IMR-90 (cell line): ENCODE results near the gene SRRM3. TPM values are rescaled to one million over a fixed set of nuclear protein-coding genes. Genes with fewer than 3 reads are reported as not detected.
"Not testable (repeated sequence)": the region's sequence is repeated elsewhere in the genome, so short reads cannot be mapped to it uniquely, and the experiment has no call there.

ENCODE experiments used
- ATAC-seq: fragments of 200-7000 bp; cut with Tn5 transposase; 2 replicates; pipeline ENCODE4 v1.9.1; 2020; ENCODE audit warnings: low read depth, mild to moderate bottlenecking, moderate library complexity
- BruUV-seq: library from RNA; stranded (reverse); fragments of 400-500 nt; replicated peaks from 2 replicates; lab custom pipeline; 2021; lab: Mats Ljungman, UMichigan
- CTCF ChIA-PET: fragments of 300-600 bp; formaldehyde crosslinking; extraction: SDS; loops from one replicate; lab custom pipeline; 2021; ENCODE audit warnings: antibody characterized with exemption; lab: Yijun Ruan, JAX
- POLR2A ChIA-PET: fragments of 300-600 bp; sonication (Branson Sonifier 250); formaldehyde crosslinking; loops from one replicate; lab custom pipeline; 2022; ENCODE audit warnings: antibody characterized with exemption; ENCODE audit not compliant: unreplicated experiment; lab: Charles Lee
- DNase-seq: peaks from one replicate; pipeline ENCODE4 v3.0.0; 2013
- H2AFZ ChIP-seq: replicated peaks from 2 replicates; pipeline ENCODE3; 2013; ENCODE audit warnings: low read length, mild to moderate bottlenecking; ENCODE audit not compliant: poor library complexity
- H2AK5ac ChIP-seq: 2 replicates; pipeline ENCODE4 v1.6.1; 2013; ENCODE audit warnings: low read depth, low read length, inconsistent platforms
- H2AK9ac ChIP-seq: replicated peaks from 2 replicates; pipeline ENCODE3; 2013; ENCODE audit warnings: mild to moderate bottlenecking, low read depth, low read length, moderate library complexity; ENCODE audit not compliant: poor library complexity
- H2BK120ac ChIP-seq: 2 replicates; pipeline ENCODE4 v1.6.1; 2013; ENCODE audit warnings: low read depth, low read length, inconsistent platforms
- H2BK15ac ChIP-seq: 3 replicates; pipeline ENCODE4 v1.6.1; 2013; ENCODE audit warnings: low read depth, low read length, inconsistent platforms
- H2BK20ac ChIP-seq: 2 replicates; pipeline ENCODE4 v1.6.1; 2013; ENCODE audit warnings: low read depth, mild to moderate bottlenecking, inconsistent platforms, low read length, moderate library complexity
- H2BK5ac ChIP-seq: 2 replicates; pipeline ENCODE4 v1.6.1; 2013; ENCODE audit warnings: mild to moderate bottlenecking, low read depth, low read length, inconsistent platforms; ENCODE audit not compliant: poor library complexity, severe bottlenecking
- H3K14ac ChIP-seq: replicated peaks from 2 replicates; pipeline ENCODE4 v1.6.1; 2013; ENCODE audit warnings: low read depth, low read length, inconsistent platforms
- H3K18ac ChIP-seq: 2 replicates; pipeline ENCODE4 v1.6.1; 2013; ENCODE audit warnings: low read depth, low read length, control low read depth
- H3K23ac ChIP-seq: 2 replicates; pipeline ENCODE4 v1.6.1; 2013; ENCODE audit warnings: low read depth, low read length, inconsistent platforms
- H3K27ac ChIP-seq: 2 replicates; pipeline ENCODE4 v1.5.1; 2013; ENCODE audit warnings: mild to moderate bottlenecking, control low read depth, low read length; ENCODE audit not compliant: insufficient read depth
- H3K27me3 ChIP-seq: 2 replicates; pipeline ENCODE4 v1.6.1; 2013; ENCODE audit warnings: low read length; ENCODE audit not compliant: control insufficient read depth, insufficient read depth
- H3K36me3 ChIP-seq: 2 replicates; pipeline ENCODE4 v1.6.1; 2013; ENCODE audit warnings: low read length, mixed read lengths; ENCODE audit not compliant: control insufficient read depth, insufficient read depth
- H3K4ac ChIP-seq: 2 replicates; pipeline ENCODE4 v1.6.1; 2013; ENCODE audit warnings: low read depth, low read length, inconsistent platforms
- H3K4me1 ChIP-seq: 2 replicates; pipeline ENCODE4 v1.6.1; 2013; ENCODE audit warnings: low read length, mixed read lengths; ENCODE audit not compliant: control insufficient read depth, insufficient read depth
- H3K4me2 ChIP-seq: 2 replicates; pipeline ENCODE4 v1.6.1; 2013; ENCODE audit warnings: low read depth, mild to moderate bottlenecking, control low read depth, low read length, moderate library complexity
- H3K4me3 ChIP-seq: 2 replicates; pipeline ENCODE4 v1.5.1; 2013; ENCODE audit warnings: low read depth, mild to moderate bottlenecking, control low read depth, low read length, moderate library complexity; ENCODE audit not compliant: insufficient read depth
- H3K56ac ChIP-seq: 2 replicates; pipeline ENCODE4 v1.6.1; 2013; ENCODE audit warnings: low read length, inconsistent platforms; ENCODE audit not compliant: insufficient read depth; ENCODE audit errors: extremely low read depth
- H3K79me1 ChIP-seq, 2 experiments: 2 replicates each; pipeline ENCODE4 v1.6.1; 2013; ENCODE audit warnings: low read length in 2 of 2, inconsistent platforms in 1 of 2, low read depth in 1 of 2
- H3K9ac ChIP-seq: 2 replicates; pipeline ENCODE4 v1.6.1; 2013; ENCODE audit warnings: low read depth, low read length, control low read depth
- H3K9me1 ChIP-seq: 2 replicates; pipeline ENCODE4 v1.6.1; 2013; ENCODE audit warnings: low read length, inconsistent platforms; ENCODE audit not compliant: insufficient read depth
- H3K9me3 ChIP-seq: 2 replicates; pipeline ENCODE4 v1.6.1; 2013; ENCODE audit warnings: low read length; ENCODE audit not compliant: control insufficient read depth, insufficient read depth
- H4K20me1 ChIP-seq: 2 replicates; pipeline ENCODE4 v1.6.1; 2013; ENCODE audit warnings: low read length, inconsistent platforms; ENCODE audit not compliant: insufficient read depth
- H4K5ac ChIP-seq: 2 replicates; pipeline ENCODE4 v1.6.1; 2013; ENCODE audit warnings: mild to moderate bottlenecking, low read depth, low read length, control low read depth
- H4K8ac ChIP-seq, 2 experiments: 2 replicates each; pipeline ENCODE4 v1.6.1; 2013; ENCODE audit warnings: low read depth in 2 of 2, low read length in 2 of 2, control low read depth in 1 of 2, inconsistent platforms in 1 of 2
- H4K91ac ChIP-seq: 2 replicates; pipeline ENCODE4 v1.6.1; 2013; ENCODE audit warnings: low read depth, low read length, inconsistent platforms; ENCODE audit not compliant: insufficient read depth
- WGBS, 2 experiments: methylation state at CpG; one replicate each; pipeline versions ENCODE4 v1.1.5 to v1.1.7; 2013; ENCODE audit warnings: missing lambda C conversion rate in 2 of 2; ENCODE audit not compliant: insufficient read length in 1 of 2; ENCODE audit errors: extremely low coverage in 2 of 2; 5-methylcytosine and 5-hydroxymethylcytosine counted together
- dilution Hi-C: fragments of 300-500 bp; cut with HindIII; formaldehyde crosslinking; loops from one replicate; pipeline ENCODE4 v1.14.3; 2018; ENCODE audit warnings: low sequenced_read_pairs; ENCODE audit not compliant: unreplicated experiment
- in situ Hi-C: fragments of 300-500 bp; cut with MboI; formaldehyde crosslinking; loops from 3 replicates; pipeline ENCODE4 v1.14.3; 2019; ENCODE audit warnings: low sequenced_read_pairs, inconsistent platforms, mixed read lengths
- intact Hi-C: fragments of 100-400 bp; cut with micrococcal nuclease; formaldehyde crosslinking; loops from 2 replicates; pipeline ENCODE4 v1.10.0; 2022
- polyA plus RNA-seq, 3 experiments: library from polyadenylated mRNA; depleted of rRNA; stranded (reverse); fragments of >200 nt; gene quantifications; 2 replicates each; pipeline ENCODE4 v1.2.3, GENCODE V29; 2012; ENCODE audit warnings: low replicate concordance in 1 of 3
- total RNA-seq: library from RNA; depleted of rRNA; stranded (reverse); fragments of >200 nt; gene quantifications from 2 replicates; pipeline ENCODE4 v1.2.3, GENCODE V29; 2012

Gene SRRM3
- total and polyA plus RNA-seq, 2 of the 4 experiments (the other 2 are of a cell fraction): 0.18 to 2.5 TPM

GRCh38 chr7:76309341-76310101 lies 107.8 kb downstream of the SRRM3 start:
- H4K5ac ChIP-seq, H3K27me3 ChIP-seq, H3K18ac ChIP-seq, intact Hi-C loops, H2BK120ac ChIP-seq, H3K79me1 ChIP-seq, H2BK20ac ChIP-seq, H3K4me2 ChIP-seq, H3K14ac ChIP-seq, H2BK15ac ChIP-seq, H3K9me3 ChIP-seq, BruUV-seq, H2AFZ ChIP-seq, H3K4ac ChIP-seq, dilution Hi-C loops, DNase-seq, H3K27ac ChIP-seq, H3K9me1 ChIP-seq, POLR2A ChIA-PET, H2AK5ac ChIP-seq, H4K8ac ChIP-seq, H4K91ac ChIP-seq, H3K4me3 ChIP-seq, H3K36me3 ChIP-seq, H3K9ac ChIP-seq, ATAC-seq, H3K23ac ChIP-seq, H3K56ac ChIP-seq, H2BK5ac ChIP-seq, H4K20me1 ChIP-seq, H2AK9ac ChIP-seq: not testable (repeated sequence)
- 100% methylated on average over 5 of the region's 50 CpGs; no CpG with 5 or more reads in 1 of the 2 experiments for WGBS, 2 experiments
- H3K4me1 ChIP-seq: peaks cover 11% of the 10 kb centered on the region
- in situ Hi-C loops: loop anchor here (5.0 kb wide), 1 partner anchor 127 kb away; no protein-coding TSS in a partner anchor
- CTCF ChIA-PET: interaction anchor here (1.1 kb wide), 1 partner anchor 131 kb away, joined by 3 read pairs; no protein-coding TSS in a partner anchor
